ENCODE measurements around the gene ROBO1. TPM values are rescaled to one million over a fixed set of nuclear protein-coding genes. Genes with fewer than 3 reads are reported as not detected.

Gene ROBO1
- polyA plus RNA-seq, 1 experiment, result 33.9 TPM

- Histone ChIP-seq H3K4me3 (ENCODE audit: low read depth, low read length) (no peak overlapping the region), H3K36me3 (ENCODE audit: control insufficient read depth, insufficient read depth, low read length) (no peaks in the 10 kb centered on the region), H3K27me3 (ENCODE audit: control insufficient read depth, insufficient read depth, low read length) (no peaks in the 10 kb centered on the region)
- CTCF ChIA-PET, result interaction anchor here (1.0 kb wide), 1 partner anchor 11 kb away, joined by 3 read pairs; no protein-coding TSS in a partner anchor
- POLR2A ChIA-PET, result interaction anchor here (0.6 kb wide), 1 partner anchor 72 kb away, joined by 4 read pairs; no protein-coding TSS in a partner anchor
- DNase-seq (ENCODE audit: low read depth), result no peak
- no peak for TF ChIP-seq CTCF (IDR thresholded peaks at IDR 0.05; ENCODE audit: insufficient read depth, low read depth, low read length)
Measured at GRCh38 chr3:78882251-78882650, 885.5 kb downstream of the ROBO1 start.

- no peak for DNase-seq (ENCODE audit: low read depth)
- TF ChIP-seq CTCF (IDR thresholded peaks at IDR 0.05; ENCODE audit: insufficient read depth, low read depth, low read length), result no peak
- H3K4me3 ChIP-seq (ENCODE audit: low read depth, low read length), result no peak overlapping the region
- H3K36me3 ChIP-seq (ENCODE audit: control insufficient read depth, insufficient read depth, low read length), result no peaks in the 10 kb centered on the region
- no peaks in the 10 kb centered on the region for H3K27me3 ChIP-seq (ENCODE audit: control insufficient read depth, insufficient read depth, low read length)
- CTCF ChIA-PET, result interaction anchor here (0.9 to 1.0 kb wide), 2 partner anchors 10 kb away, joined by 3 read pairs; no protein-coding TSS in a partner anchor
- POLR2A ChIA-PET, result no interaction called here
Measured at GRCh38 chr3:78881501-78881900, 886.3 kb downstream of the ROBO1 start.

GRCh38 chr3:78880603-78881461 is 887.0 kb downstream of the ROBO1 start:
- H3K27me3 ChIP-seq (ENCODE audit: control insufficient read depth, insufficient read depth, low read length), result no peaks in the 10 kb centered on the region
- CTCF ChIA-PET, result interaction anchor here (0.6 to 0.9 kb wide), 2 partner anchors 10 to 126 kb away, joined by 3 read pairs; no protein-coding TSS in a partner anchor

GRCh38 chr3:78879295-78879860 is 888.4 kb downstream of the ROBO1 start:
- CTCF ChIA-PET, result no interaction called here

More at GRCh38 chr3:78880603-78881461, 887.0 kb downstream of the ROBO1 start:
- POLR2A ChIA-PET, result interaction anchor here (0.7 kb wide), 1 partner anchor 61 kb away, joined by 3 read pairs; no protein-coding TSS in a partner anchor
- no peaks in the 10 kb centered on the region for H3K36me3 ChIP-seq (ENCODE audit: control insufficient read depth, insufficient read depth, low read length)
- TF ChIP-seq CTCF (IDR thresholded peaks at IDR 0.05; ENCODE audit: insufficient read depth, low read depth, low read length), result no peak
- peak overlapping the region; percentile 11; the same call in 1 of the 2 replicates for H3K4me3 ChIP-seq (ENCODE audit: low read depth, low read length)
- DNase-seq (ENCODE audit: low read depth), result peak; percentile 39

More at GRCh38 chr3:78879295-78879860, 888.4 kb downstream of the ROBO1 start:
- DNase-seq (ENCODE audit: low read depth), result no peak
- H3K36me3 ChIP-seq (ENCODE audit: control insufficient read depth, insufficient read depth, low read length), result no peaks in the 10 kb centered on the region
- POLR2A ChIA-PET, result no interaction called here
- H3K4me3 ChIP-seq (ENCODE audit: low read depth, low read length), result no peak overlapping the region
- no peaks in the 10 kb centered on the region for H3K27me3 ChIP-seq (ENCODE audit: control insufficient read depth, insufficient read depth, low read length)
- TF ChIP-seq CTCF (IDR thresholded peaks at IDR 0.05; ENCODE audit: insufficient read depth, low read depth, low read length), result no peak

Measured in BJ (cell line).